Measurements from ENCODE around the gene POGZ. TPM values are rescaled to one million over a fixed set of nuclear protein-coding genes. Genes with fewer than 3 reads are reported as not detected.
A peak's percentile ranks its signal among the peaks of the same experiment; 100 is the strongest.

Gene POGZ
- total RNA-seq, 1 donor from 2014 or later: 37.3 TPM

GRCh38 chr1:151472856-151473731, 13.8 kb upstream of the POGZ start:
- intact Hi-C loops (cut with micrococcal nuclease): no loop called here
- peak overlapping the region; percentile 83 for H3K27ac ChIP-seq (replicated peaks)
- DNase-seq: peak; percentile 41

DNA sequence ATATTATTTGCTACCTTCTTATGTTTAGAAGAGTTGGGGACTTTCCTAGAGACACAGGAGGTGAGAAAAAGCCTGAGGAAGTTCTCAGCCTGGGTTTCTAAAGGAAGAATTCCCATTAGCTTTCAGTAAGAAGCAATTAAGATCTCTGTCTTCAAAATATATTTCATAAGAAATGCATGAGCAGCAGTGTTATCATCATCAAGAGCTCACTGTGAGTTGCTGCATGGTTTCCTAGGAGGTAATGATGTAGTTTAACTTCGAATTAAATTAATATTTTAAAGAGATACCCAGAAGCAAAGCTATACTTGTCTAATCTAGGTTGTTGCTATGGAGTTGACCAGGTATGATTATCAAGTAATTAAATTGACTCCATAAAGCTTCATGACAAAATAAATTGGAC, 5.7 kb upstream of the POGZ start:
- TF ChIP-seq, protein P1, sequence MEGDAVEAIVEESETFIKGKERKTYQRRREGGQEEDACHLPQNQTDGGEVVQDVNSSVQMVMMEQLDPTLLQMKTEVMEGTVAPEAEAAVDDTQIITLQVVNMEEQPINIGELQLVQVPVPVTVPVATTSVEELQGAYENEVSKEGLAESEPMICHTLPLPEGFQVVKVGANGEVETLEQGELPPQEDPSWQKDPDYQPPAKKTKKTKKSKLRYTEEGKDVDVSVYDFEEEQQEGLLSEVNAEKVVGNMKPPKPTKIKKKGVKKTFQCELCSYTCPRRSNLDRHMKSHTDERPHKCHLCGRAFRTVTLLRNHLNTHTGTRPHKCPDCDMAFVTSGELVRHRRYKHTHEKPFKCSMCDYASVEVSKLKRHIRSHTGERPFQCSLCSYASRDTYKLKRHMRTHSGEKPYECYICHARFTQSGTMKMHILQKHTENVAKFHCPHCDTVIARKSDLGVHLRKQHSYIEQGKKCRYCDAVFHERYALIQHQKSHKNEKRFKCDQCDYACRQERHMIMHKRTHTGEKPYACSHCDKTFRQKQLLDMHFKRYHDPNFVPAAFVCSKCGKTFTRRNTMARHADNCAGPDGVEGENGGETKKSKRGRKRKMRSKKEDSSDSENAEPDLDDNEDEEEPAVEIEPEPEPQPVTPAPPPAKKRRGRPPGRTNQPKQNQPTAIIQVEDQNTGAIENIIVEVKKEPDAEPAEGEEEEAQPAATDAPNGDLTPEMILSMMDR (IDR thresholded peaks at IDR 0.05; ENCODE audit: borderline replicate concordance): no peak
- H3K27ac ChIP-seq (replicated peaks): no peak overlapping the region
- H3K9me3 ChIP-seq (replicated peaks): no peaks in the 10 kb centered on the region
- H3K36me3 ChIP-seq: no peaks in the 10 kb centered on the region
- no peaks in the 10 kb centered on the region for H3K4me1 ChIP-seq
- no peak for DNase-seq
- no peak overlapping the region for H3K4me3 ChIP-seq
- intact Hi-C loops (cut with micrococcal nuclease): loop anchor here (10.0 kb wide), 1 partner anchor 50 kb away; the partner anchor contains the start of gene CGN
- no peaks in the 10 kb centered on the region for H3K27me3 ChIP-seq (ENCODE audit: low read depth)

More at GRCh38 chr1:151472856-151473731, 13.8 kb upstream of the POGZ start:
- Histone ChIP-seq H3K4me3 (peak overlapping the region; percentile 75), H3K9me3 (replicated peaks) (no peaks in the 10 kb centered on the region), H3K4me1 (peaks cover 15% of the 10 kb centered on the region), H3K36me3 (no peaks in the 10 kb centered on the region), H3K27me3 (ENCODE audit: low read depth) (no peaks in the 10 kb centered on the region)
- TF ChIP-seq, protein P1 (IDR thresholded peaks at IDR 0.05; ENCODE audit: borderline replicate concordance): no peak

GRCh38 chr1:151461694-151462093, 2.4 kb upstream of the POGZ start:
- Histone ChIP-seq H3K36me3 (no peaks in the 10 kb centered on the region), H3K4me3 (no peak overlapping the region), H3K27me3 (ENCODE audit: low read depth) (no peaks in the 10 kb centered on the region), H3K27ac (replicated peaks) (no peak overlapping the region), H3K4me1 (peaks cover 19% of the 10 kb centered on the region), H3K9me3 (replicated peaks) (no peaks in the 10 kb centered on the region)
- DNase-seq: no peak
- intact Hi-C loops (cut with micrococcal nuclease): loop anchor here (10.0 kb wide), 1 partner anchor 53 kb away; the partner anchor contains the start of gene CGN
- TF ChIP-seq, protein P1 (IDR thresholded peaks at IDR 0.05; ENCODE audit: borderline replicate concordance): no peak

DNA sequence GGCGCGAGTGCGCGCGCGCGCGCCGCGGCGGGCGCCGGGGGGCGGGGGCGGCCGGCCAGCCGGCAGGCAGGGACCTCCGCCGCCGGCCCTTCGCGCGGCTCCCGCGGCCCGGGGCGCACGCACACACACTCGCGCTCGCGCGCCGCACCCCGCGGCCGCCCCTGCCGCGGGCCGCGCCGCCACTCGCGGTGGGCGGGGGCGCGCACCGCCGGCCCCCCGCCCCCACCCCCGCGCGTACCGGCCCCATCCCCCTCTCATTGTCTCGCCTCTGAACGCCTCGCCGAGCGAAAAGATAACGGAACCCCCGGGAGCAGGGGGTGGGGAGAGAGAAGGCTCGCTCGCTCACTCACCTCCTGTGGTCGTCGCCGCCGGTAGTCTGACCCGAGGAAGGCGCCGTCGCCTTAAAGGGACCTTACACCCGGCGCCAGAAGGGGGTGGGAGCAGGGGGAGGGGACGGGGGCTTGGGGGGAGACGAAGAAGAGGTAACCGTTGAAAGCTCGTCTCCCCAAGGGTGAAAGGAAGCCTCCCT, 428 bp downstream of the POGZ start:
- Histone ChIP-seq H3K27me3 (ENCODE audit: low read depth) (no peaks in the 10 kb centered on the region), H3K4me3 (peak overlapping the region; percentile 76), H3K27ac (replicated peaks) (peak overlapping the region; percentile 96), H3K4me1 (peaks cover 48% of the 10 kb centered on the region), H3K9me3 (replicated peaks) (no peaks in the 10 kb centered on the region), H3K36me3 (no peaks in the 10 kb centered on the region)
- TF ChIP-seq, protein P1 (IDR thresholded peaks at IDR 0.05; ENCODE audit: borderline replicate concordance): no peak
- intact Hi-C loops (cut with micrococcal nuclease): no loop called here
- peak; percentile 67 for DNase-seq

- H3K27me3 ChIP-seq (ENCODE audit: low read depth): no peaks in the 10 kb centered on the region
- no peaks in the 10 kb centered on the region for H3K36me3 ChIP-seq
- no peaks in the 10 kb centered on the region for H3K9me3 ChIP-seq (replicated peaks)
- peak; percentile 74 for DNase-seq
- peak overlapping the region; percentile 95 for H3K27ac ChIP-seq (replicated peaks)
- H3K4me3 ChIP-seq: peak overlapping the region; percentile 76
- intact Hi-C loops (cut with micrococcal nuclease): no loop called here
- TF ChIP-seq, protein P1 (IDR thresholded peaks at IDR 0.05; ENCODE audit: borderline replicate concordance): no peak
- H3K4me1 ChIP-seq: peaks cover 53% of the 10 kb centered on the region
Measured at GRCh38 chr1:151457911-151458801, 1.1 kb downstream of the POGZ start.

Measured in left ventricle myocardium inferior (tissue), 1 donor.